ENCODE data around the gene GALNT7.

Gene GALNT7

GRCh38 chr4:173343832-173344397 is 175.3 kb downstream of the GALNT7 start:
- no peak for DNase-seq (ENCODE audit: low read depth in 1 of 2, low spot score in 1 of 2)
- in situ Hi-C loops (cut with HindIII; ENCODE audit: low pct_unique_long_range_greater_than_20kb, low sequenced_read_pairs): no loop called here
- no peak for TF ChIP-seq JUND (IDR thresholded peaks at IDR 0.05; ENCODE audit: low read depth)

GRCh38 chr4:173345648-173346047 is 177.0 kb downstream of the GALNT7 start:
- TF ChIP-seq JUND (IDR thresholded peaks at IDR 0.05; ENCODE audit: low read depth): no peak
- in situ Hi-C loops (cut with HindIII; ENCODE audit: low pct_unique_long_range_greater_than_20kb, low sequenced_read_pairs): no loop called here

DNA sequence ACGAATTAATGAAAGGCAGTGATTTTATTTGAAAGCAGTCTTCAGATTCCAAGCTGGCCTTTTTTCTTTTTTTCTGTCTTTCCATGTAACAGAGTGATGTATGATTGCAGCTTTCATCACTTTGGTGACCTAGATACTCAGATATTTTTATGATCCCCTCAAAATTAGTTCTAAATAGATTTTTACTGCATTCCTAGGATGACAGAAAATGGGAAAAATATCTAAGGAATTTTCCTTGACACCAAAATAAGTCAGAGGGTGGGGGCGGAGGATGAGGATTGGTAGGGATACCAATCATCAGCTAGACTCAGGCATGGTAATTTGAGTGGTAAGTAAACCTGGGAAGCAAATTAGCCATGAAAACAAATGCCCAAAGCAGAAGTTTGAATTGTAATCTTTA is 177.5 kb downstream of the GALNT7 start:
- DNase-seq (ENCODE audit: low read depth in 1 of 2, low spot score in 1 of 2): no peak
- in situ Hi-C loops (cut with HindIII; ENCODE audit: low pct_unique_long_range_greater_than_20kb, low sequenced_read_pairs): no loop called here
- TF ChIP-seq JUND (IDR thresholded peaks at IDR 0.05; ENCODE audit: low read depth): no peak

More at GRCh38 chr4:173345648-173346047, 177.0 kb downstream of the GALNT7 start:
- DNase-seq (ENCODE audit: low read depth in 1 of 2, low spot score in 1 of 2): no peak

DNA sequence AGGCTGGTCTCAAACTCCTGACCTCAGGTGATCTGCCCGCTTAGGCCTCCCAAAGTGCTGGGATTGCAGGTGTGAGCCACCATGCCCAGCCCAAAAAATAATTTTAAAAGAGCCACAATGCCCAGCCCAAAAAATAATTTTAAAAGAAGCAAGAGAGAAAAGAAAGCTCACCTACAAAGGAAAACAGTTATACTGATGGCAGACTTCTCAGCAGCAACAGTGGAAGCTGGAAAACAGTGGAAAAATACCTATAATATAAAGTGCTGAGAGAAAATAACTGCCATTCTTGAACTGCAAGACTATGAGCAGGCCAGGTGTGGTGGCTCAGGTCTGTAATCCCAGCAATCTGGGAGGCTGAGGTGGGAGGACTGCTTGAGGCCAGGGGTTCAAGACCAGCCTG is 178.9 kb downstream of the GALNT7 start:
- in situ Hi-C loops (cut with HindIII; ENCODE audit: low pct_unique_long_range_greater_than_20kb, low sequenced_read_pairs): no loop called here
- no peak for TF ChIP-seq JUND (IDR thresholded peaks at IDR 0.05; ENCODE audit: low read depth)
- DNase-seq (ENCODE audit: low read depth in 1 of 2, low spot score in 1 of 2): no peak

DNA sequence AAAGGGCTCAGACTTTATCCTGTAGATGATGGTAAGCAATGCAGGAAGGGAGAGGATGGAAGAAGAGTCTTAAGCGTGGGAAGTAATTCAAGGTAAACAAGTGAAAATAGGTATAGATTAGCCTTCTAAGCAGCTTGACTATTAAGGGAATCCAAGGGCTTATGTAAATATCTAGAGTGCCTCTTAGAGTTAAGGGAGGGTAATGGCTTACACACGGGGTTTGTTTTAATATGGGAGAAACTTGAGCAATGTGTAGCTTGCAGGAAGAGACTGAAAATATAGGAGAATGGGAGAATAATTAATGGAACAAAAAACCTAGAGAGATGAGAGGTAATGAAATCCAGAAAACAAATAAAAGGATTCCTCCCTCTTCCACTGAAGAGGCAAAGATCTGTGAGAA is 189.3 kb downstream of the GALNT7 start:
- no peak for DNase-seq (ENCODE audit: low read depth in 1 of 2, low spot score in 1 of 2)
- TF ChIP-seq JUND (IDR thresholded peaks at IDR 0.05; ENCODE audit: low read depth): no peak
- in situ Hi-C loops (cut with HindIII; ENCODE audit: low pct_unique_long_range_greater_than_20kb, low sequenced_read_pairs): no loop called here

GRCh38 chr4:173360587-173361221 is 192.1 kb downstream of the GALNT7 start:
- no peak for TF ChIP-seq JUND (IDR thresholded peaks at IDR 0.05; ENCODE audit: low read depth)
- in situ Hi-C loops (cut with HindIII; ENCODE audit: low pct_unique_long_range_greater_than_20kb, low sequenced_read_pairs): no loop called here
- peak; percentile 11 to 43 for DNase-seq (ENCODE audit: low read depth in 1 of 2, low spot score in 1 of 2)

DNA sequence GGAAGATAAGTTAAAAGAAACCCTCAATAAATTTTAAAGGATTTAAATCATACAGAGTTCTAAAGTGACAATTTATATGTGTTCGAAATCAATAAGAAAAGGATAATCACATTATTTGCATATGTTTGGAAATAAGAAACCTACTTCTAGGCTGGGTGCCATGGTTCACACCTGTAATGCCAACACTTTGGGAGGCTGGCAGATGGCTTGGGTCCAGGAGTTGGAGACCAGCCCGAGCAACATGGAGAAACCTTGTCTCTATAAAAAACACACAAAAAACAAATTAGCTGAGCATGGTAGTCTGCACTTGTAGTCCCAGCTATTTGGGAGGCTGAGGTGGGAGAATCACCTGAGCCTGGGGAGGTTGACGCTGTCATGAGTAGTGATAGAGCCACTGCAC is 194.1 kb downstream of the GALNT7 start:
- in situ Hi-C loops (cut with HindIII; ENCODE audit: low pct_unique_long_range_greater_than_20kb, low sequenced_read_pairs): no loop called here
- no peak for TF ChIP-seq JUND (IDR thresholded peaks at IDR 0.05; ENCODE audit: low read depth)
- DNase-seq (ENCODE audit: low read depth in 1 of 2, low spot score in 1 of 2): no peak

DNA sequence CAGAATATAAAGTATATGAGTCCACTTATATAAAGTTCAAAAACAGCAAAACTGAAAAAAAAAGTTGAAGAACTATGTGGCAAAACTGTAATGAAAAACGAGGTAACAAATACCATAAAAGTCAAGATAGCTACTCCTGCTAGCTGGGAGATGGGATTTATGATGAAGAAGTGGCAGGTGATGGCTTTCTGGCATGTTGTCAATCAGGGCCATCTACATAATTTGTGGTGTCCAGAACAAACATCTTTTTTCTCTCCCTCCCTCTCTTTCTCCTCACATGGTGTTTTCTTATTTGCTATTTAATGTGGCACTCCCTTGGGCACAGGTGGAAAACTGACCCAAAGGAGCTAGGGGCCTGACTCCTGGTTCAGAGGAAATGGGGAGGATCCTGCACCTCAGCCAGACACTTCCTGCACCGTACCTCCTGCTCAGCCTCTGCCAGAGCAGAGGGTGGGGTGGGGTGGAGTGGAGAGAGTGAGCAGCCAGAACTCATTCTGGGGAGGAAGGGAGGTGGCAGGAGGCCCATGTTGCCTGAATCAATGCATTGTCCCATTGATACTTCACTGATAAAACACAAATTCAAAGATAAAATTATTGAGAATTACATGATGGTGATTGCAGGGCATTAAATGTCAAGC is 196.9 kb downstream of the GALNT7 start:
- DNase-seq (ENCODE audit: low read depth in 1 of 2, low spot score in 1 of 2): peak in 1 of 2 experiments; percentile 31
- no peak for TF ChIP-seq JUND (IDR thresholded peaks at IDR 0.05; ENCODE audit: low read depth)
- in situ Hi-C loops (cut with HindIII; ENCODE audit: low pct_unique_long_range_greater_than_20kb, low sequenced_read_pairs): no loop called here

DNA sequence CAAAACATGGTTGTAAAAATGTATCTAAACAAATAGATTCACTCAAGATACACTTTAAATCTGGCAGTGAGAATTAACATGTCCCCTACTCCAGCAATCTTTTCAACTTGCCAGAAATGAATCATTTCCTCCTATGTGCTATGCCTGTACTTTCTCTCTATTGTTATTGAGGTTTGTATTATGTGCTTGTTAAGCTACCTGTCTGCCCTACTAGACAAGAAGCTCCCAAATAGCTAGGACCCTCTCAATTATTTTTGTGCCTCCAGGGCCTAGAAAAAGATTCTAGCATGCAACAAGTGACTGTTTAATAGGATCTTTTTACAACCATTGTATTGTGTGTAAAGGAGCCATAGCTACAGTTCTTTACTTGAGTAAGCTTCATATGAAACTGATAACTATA is 198.7 kb downstream of the GALNT7 start:
- no peak for DNase-seq (ENCODE audit: low read depth in 1 of 2, low spot score in 1 of 2)
- in situ Hi-C loops (cut with HindIII; ENCODE audit: low pct_unique_long_range_greater_than_20kb, low sequenced_read_pairs): no loop called here
- no peak for TF ChIP-seq JUND (IDR thresholded peaks at IDR 0.05; ENCODE audit: low read depth)

GRCh38 chr4:173367946-173368345 is 199.3 kb downstream of the GALNT7 start:
- in situ Hi-C loops (cut with HindIII; ENCODE audit: low pct_unique_long_range_greater_than_20kb, low sequenced_read_pairs): no loop called here
- no peak for TF ChIP-seq JUND (IDR thresholded peaks at IDR 0.05; ENCODE audit: low read depth)
- no peak for DNase-seq (ENCODE audit: low read depth in 1 of 2, low spot score in 1 of 2)

GRCh38 chr4:173370130-173370476 is 201.5 kb downstream of the GALNT7 start:
- in situ Hi-C loops (cut with HindIII; ENCODE audit: low pct_unique_long_range_greater_than_20kb, low sequenced_read_pairs): no loop called here
- no peak for DNase-seq (ENCODE audit: low read depth in 1 of 2, low spot score in 1 of 2)
- no peak for TF ChIP-seq JUND (IDR thresholded peaks at IDR 0.05; ENCODE audit: low read depth)

DNA sequence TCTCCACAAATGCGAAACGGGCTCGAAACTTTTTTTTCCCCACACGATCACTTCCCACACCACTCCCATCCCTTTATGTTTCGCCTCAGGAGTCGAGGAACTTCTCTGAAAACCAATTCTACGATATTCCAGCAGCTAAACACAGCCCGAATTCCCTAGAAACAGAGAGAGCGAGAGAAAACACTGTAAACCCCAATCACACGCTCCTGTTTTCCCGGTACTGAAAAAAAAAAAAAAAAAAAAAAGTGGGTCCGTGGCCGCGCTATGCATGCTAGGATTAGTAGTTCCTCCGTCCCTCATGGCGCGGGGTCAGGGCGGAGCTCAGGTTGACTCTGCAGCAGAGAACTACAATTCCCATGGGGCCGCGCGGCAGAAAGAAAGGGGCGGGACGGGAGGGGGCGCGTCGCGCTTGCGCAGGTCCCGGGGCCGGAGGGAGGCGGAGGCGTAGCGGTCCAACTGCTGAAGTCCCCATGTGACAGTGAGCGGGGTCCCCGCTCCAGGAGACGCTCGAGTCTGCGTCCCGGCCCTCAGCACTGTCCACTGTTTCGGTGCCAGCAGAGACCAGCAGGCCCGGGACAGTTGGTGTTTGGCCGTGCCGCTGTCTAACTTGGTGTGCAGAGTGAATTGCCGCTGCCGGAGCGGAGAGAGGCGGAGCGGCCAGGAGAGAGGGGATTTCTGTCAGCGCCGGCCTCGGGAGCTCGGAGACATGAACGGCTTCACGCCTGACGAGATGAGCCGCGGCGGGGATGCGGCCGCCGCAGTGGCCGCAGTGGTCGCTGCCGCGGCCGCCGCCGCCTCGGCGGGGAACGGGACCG is 202.1 kb downstream of the GALNT7 start, which contains the start of gene SAP30:
TSS of gene SAP30 (plus strand) at position 478 of the 815 bp plus-strand sequence. CDS start at position 707, 229 bp downstream.
- TF ChIP-seq JUND (IDR thresholded peaks at IDR 0.05; ENCODE audit: low read depth): no peak
- in situ Hi-C loops (cut with HindIII; ENCODE audit: low pct_unique_long_range_greater_than_20kb, low sequenced_read_pairs): no loop called here
- DNase-seq (ENCODE audit: low read depth in 1 of 2, low spot score in 1 of 2): peak; percentile 72 to 96
